HG02840 (cell line): ENCODE results near the gene DNAH8.
A peak's percentile ranks its signal among the peaks of the same experiment; 100 is the strongest.

Experiments used
- ATAC-seq: cut with Tn5 transposase; IDR thresholded peaks from one replicate; pipeline ENCODE4 v1.9.1; 2021; ENCODE audit warnings: mild to moderate bottlenecking, moderate library complexity, moderate number of reproducible peaks; ENCODE audit not compliant: unreplicated experiment, low FRiP score

The DNAH8 gene

GRCh38 chr6:38749473-38749872, 34.4 kb downstream of the DNAH8 start:
- no peak for ATAC-seq

- ATAC-seq: no peak
These were observed 36.0 kb downstream of the DNAH8 start for GRCh38 chr6:38750968-38751615.

- no peak for ATAC-seq
These were observed 38.6 kb downstream of the DNAH8 start for GRCh38 chr6:38753707-38754106.

GRCh38 chr6:38755207-38755606, 40.1 kb downstream of the DNAH8 start:
- ATAC-seq: no peak

GRCh38 chr6:38755874-38756273, 40.8 kb downstream of the DNAH8 start:
- no peak for ATAC-seq

- no peak for ATAC-seq
These were observed 45.0 kb downstream of the DNAH8 start for GRCh38 chr6:38760097-38760496.

GRCh38 chr6:38762848-38763247, 47.7 kb downstream of the DNAH8 start:
- no peak for ATAC-seq

- ATAC-seq: no peak
These were observed 52.4 kb downstream of the DNAH8 start for GRCh38 chr6:38767560-38767959.

GRCh38 chr6:38773338-38773737, 58.2 kb downstream of the DNAH8 start:
- no peak for ATAC-seq

- no peak for ATAC-seq
These were observed 60.0 kb downstream of the DNAH8 start for GRCh38 chr6:38774929-38775707.

GRCh38 chr6:38775870-38776269, 60.8 kb downstream of the DNAH8 start:
- ATAC-seq: peak; percentile 64

- ATAC-seq: no peak
These were observed 61.4 kb downstream of the DNAH8 start for GRCh38 chr6:38776515-38776914.

GRCh38 chr6:38779310-38780062, 64.4 kb downstream of the DNAH8 start:
- ATAC-seq: no peak

GRCh38 chr6:38782616-38783015, 67.5 kb downstream of the DNAH8 start:
- ATAC-seq: no peak

- no peak for ATAC-seq
These were observed 68.5 kb downstream of the DNAH8 start for GRCh38 chr6:38783443-38784228.

GRCh38 chr6:38784506-38785235, 69.6 kb downstream of the DNAH8 start:
- ATAC-seq: no peak

- no peak for ATAC-seq
These were observed 71.4 kb downstream of the DNAH8 start for GRCh38 chr6:38786486-38786885.

GRCh38 chr6:38789256-38789655, 74.1 kb downstream of the DNAH8 start:
- no peak for ATAC-seq

GRCh38 chr6:38792356-38792755, 77.2 kb downstream of the DNAH8 start:
- no peak for ATAC-seq

- ATAC-seq: no peak
These were observed 79.6 kb downstream of the DNAH8 start for GRCh38 chr6:38794682-38795081.
